Mesothelial cell of epicardium (in vitro differentiated cells): Measurements from ENCODE around the gene USP12. TPM values are rescaled to one million over a fixed set of nuclear protein-coding genes. Genes with fewer than 3 reads are reported as not detected.
"Not testable (repeated sequence)": the region's sequence is repeated elsewhere in the genome, so short reads cannot be mapped to it uniquely, and the experiment has no call there.

Experiments
- DNase-seq, 2 experiments: peaks; one replicate each; pipeline ENCODE4 v3.0.0; 2021; ENCODE audit warnings: low spot score in 2 of 2; ENCODE audit not compliant: unreplicated experiment in 2 of 2
- H3K27ac Mint-ChIP-seq: 2 replicates; pipeline ENCODE4 v1.8.0; 2021; ENCODE audit warnings: mixed read lengths
- H3K27me3 Mint-ChIP-seq: 2 replicates; pipeline ENCODE4 v1.8.0; 2021; ENCODE audit warnings: low read depth, mixed read lengths
- H3K36me3 Mint-ChIP-seq: 2 replicates; pipeline ENCODE4 v1.8.0; 2021; ENCODE audit warnings: mixed read lengths
- H3K4me1 Mint-ChIP-seq: 2 replicates; pipeline ENCODE4 v1.8.0; 2021; ENCODE audit warnings: mixed read lengths
- H3K4me3 Mint-ChIP-seq: 2 replicates; pipeline ENCODE4 v1.8.0; 2021; ENCODE audit warnings: mild to moderate bottlenecking, moderate library complexity, mixed read lengths
- H3K9me3 Mint-ChIP-seq: 2 replicates; pipeline ENCODE4 v1.8.0; 2021; ENCODE audit warnings: mixed read lengths
- CTCF ChIP-seq: fragments of 200-600 bp; sonication (generic); IDR thresholded peaks from one replicate; pipeline ENCODE4 v1.5.0; 2021; ENCODE audit warnings: antibody characterized with exemption; ENCODE audit not compliant: unreplicated experiment
- total RNA-seq: library from RNA; stranded (reverse); gene quantifications from 3 replicates; pipeline ENCODE4 v1.2.1, GENCODE V29; 2021

USP12 gene, protein sequence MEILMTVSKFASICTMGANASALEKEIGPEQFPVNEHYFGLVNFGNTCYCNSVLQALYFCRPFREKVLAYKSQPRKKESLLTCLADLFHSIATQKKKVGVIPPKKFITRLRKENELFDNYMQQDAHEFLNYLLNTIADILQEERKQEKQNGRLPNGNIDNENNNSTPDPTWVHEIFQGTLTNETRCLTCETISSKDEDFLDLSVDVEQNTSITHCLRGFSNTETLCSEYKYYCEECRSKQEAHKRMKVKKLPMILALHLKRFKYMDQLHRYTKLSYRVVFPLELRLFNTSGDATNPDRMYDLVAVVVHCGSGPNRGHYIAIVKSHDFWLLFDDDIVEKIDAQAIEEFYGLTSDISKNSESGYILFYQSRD
- total RNA-seq, result 22.3 to 23.2 TPM (median 23.0 TPM) in 3 replicates

GRCh38 chr13:27171244-27171826 lies at the start of gene USP12:
USP12 (minus strand) TSS chr13:27171811; CDS start chr13:27171639, 172 bp downstream.
- peak within 1 kb of the TSS; percentile 99 for H3K27ac Mint-ChIP-seq
- H3K4me3 Mint-ChIP-seq, result peak within 1 kb of the TSS; percentile 99
- no peaks in the 10 kb centered on the region for H3K27me3 Mint-ChIP-seq
- no peaks in the 10 kb centered on the region for H3K9me3 Mint-ChIP-seq
- H3K36me3 Mint-ChIP-seq, result no peaks in the 10 kb centered on the region
- TF ChIP-seq CTCF, result no peak
- H3K4me1 Mint-ChIP-seq, result peaks cover 36% of the 10 kb centered on the region
- peak; percentile 59 to 70 for DNase-seq

GRCh38 chr13:27219611-27220010 lies 48.0 kb upstream of the USP12 start:
- H3K36me3 Mint-ChIP-seq, result peaks cover 3% of the 10 kb centered on the region
- H3K27ac Mint-ChIP-seq, result no peak overlapping the region
- no peak for DNase-seq
- no peaks in the 10 kb centered on the region for H3K27me3 Mint-ChIP-seq
- TF ChIP-seq CTCF, result no peak
- H3K4me3 Mint-ChIP-seq, result no peak overlapping the region
- H3K9me3 Mint-ChIP-seq, result peaks cover 12% of the 10 kb centered on the region
- H3K4me1 Mint-ChIP-seq, result no peaks in the 10 kb centered on the region

DNA sequence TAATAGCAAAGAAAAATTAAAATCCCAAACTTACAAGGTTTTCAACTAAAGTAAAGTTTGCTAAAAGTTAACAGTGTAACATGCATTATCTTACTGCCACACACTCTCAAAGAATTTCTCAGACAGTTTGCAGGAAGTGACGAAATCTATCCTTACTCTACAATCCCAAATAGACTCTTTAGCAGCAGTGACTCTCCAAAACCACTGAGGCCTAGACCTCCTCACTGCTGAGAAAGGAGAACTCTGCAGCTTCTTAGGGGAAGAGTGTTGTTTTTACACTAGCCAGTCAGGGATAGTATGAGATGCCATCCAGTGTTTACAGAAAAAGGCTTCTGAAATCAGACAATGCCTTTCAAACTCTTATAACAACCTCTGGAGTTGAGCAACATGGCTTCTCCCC lies 47.2 kb upstream of the USP12 start:
- H3K9me3 Mint-ChIP-seq, result peaks cover 12% of the 10 kb centered on the region
- H3K36me3 Mint-ChIP-seq, DNase-seq, H3K4me1 Mint-ChIP-seq, H3K27ac Mint-ChIP-seq, H3K4me3 Mint-ChIP-seq, H3K27me3 Mint-ChIP-seq: not testable (repeated sequence)

- H3K36me3 Mint-ChIP-seq, H3K4me3 Mint-ChIP-seq, H3K27ac Mint-ChIP-seq, H3K27me3 Mint-ChIP-seq, DNase-seq, H3K4me1 Mint-ChIP-seq: not testable (repeated sequence)
- peaks cover 12% of the 10 kb centered on the region for H3K9me3 Mint-ChIP-seq
These were observed 46.2 kb upstream of the USP12 start for GRCh38 chr13:27217791-27218190.

DNA sequence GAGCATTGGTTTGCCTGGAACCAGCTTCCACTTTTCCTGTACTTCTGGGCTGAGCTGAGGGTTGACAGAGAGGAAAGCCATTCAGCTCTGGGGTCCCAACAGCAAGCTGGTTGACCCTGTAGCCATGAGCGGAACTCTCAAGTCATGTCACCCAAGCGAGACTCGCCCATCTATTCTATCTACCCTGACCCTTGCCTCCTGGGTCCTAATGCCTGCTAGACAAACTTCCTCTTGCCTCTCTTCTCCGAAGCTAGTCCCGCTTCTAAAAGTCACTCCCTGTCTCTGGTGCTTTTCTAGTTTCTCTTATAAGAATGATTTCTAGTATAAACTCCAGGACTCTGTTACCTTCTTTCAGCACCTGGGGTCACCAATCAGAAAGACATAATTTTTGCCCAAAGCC lies 41.8 kb upstream of the USP12 start:
- DNase-seq, H3K4me1 Mint-ChIP-seq, H3K36me3 Mint-ChIP-seq, H3K27ac Mint-ChIP-seq, H3K4me3 Mint-ChIP-seq, H3K9me3 Mint-ChIP-seq, H3K27me3 Mint-ChIP-seq: not testable (repeated sequence)

- Mint-ChIP-seq H3K27ac (no peak overlapping the region), H3K36me3 (no peaks in the 10 kb centered on the region), H3K4me3 (no peak overlapping the region), H3K9me3 (peaks cover 8% of the 10 kb centered on the region), H3K27me3 (peaks cover 2% of the 10 kb centered on the region), H3K4me1 (no peaks in the 10 kb centered on the region)
- TF ChIP-seq CTCF, result no peak
- no peak for DNase-seq
These were observed 40.3 kb upstream of the USP12 start for GRCh38 chr13:27211771-27212364.

DNA sequence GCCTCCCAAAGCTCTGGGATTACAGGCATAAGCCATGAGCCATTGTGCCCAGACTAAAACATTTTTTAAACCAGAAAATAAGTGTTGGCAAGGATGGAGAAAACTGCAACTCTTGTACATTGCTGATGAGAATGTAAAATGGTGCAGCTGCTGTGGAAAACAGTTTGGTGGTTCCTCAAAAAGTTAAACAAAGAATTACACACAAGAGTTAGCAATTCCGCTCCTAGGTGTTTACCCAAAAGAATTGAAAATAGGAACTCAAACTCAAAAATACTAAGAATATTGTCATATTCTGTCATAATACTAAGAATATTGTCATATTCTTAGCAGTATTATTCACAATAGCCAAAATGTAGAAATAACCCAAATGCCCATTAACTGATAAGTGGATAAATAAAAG lies 39.7 kb upstream of the USP12 start:
- TF ChIP-seq CTCF, result no peak
- Mint-ChIP-seq H3K27ac (no peak overlapping the region), H3K27me3 (peaks cover 2% of the 10 kb centered on the region)

More for the DNA sequence above, 39.7 kb upstream of the USP12 start:
- Mint-ChIP-seq H3K9me3 (peaks cover 8% of the 10 kb centered on the region), H3K4me3 (no peak overlapping the region), H3K36me3 (no peaks in the 10 kb centered on the region), H3K4me1 (no peaks in the 10 kb centered on the region)
- no peak for DNase-seq
